Rectal smooth muscle tissue (tissue), 1 donor: ENCODE results near the gene DGKI.

Experiments
- H3K27ac ChIP-seq: one replicate; pipeline ENCODE4 v1.7.0; 2013; ENCODE audit warnings: low read depth, low read length, inconsistent platforms
- H3K27me3 ChIP-seq: one replicate; pipeline ENCODE4 v1.7.0; 2013; ENCODE audit warnings: low read length; ENCODE audit not compliant: control insufficient read depth, insufficient read depth
- H3K36me3 ChIP-seq: one replicate; pipeline ENCODE4 v1.7.0; 2013; ENCODE audit warnings: low read length; ENCODE audit not compliant: control insufficient read depth, insufficient read depth
- H3K4me1 ChIP-seq: one replicate; pipeline ENCODE4 v1.7.0; 2013; ENCODE audit warnings: low read length; ENCODE audit not compliant: control insufficient read depth, insufficient read depth
- H3K4me3 ChIP-seq: one replicate; pipeline ENCODE4 v1.7.0; 2013; ENCODE audit warnings: low read length
- H3K9ac ChIP-seq: one replicate; pipeline ENCODE4 v1.7.0; 2013; ENCODE audit warnings: low read length

DGKI gene

DNA sequence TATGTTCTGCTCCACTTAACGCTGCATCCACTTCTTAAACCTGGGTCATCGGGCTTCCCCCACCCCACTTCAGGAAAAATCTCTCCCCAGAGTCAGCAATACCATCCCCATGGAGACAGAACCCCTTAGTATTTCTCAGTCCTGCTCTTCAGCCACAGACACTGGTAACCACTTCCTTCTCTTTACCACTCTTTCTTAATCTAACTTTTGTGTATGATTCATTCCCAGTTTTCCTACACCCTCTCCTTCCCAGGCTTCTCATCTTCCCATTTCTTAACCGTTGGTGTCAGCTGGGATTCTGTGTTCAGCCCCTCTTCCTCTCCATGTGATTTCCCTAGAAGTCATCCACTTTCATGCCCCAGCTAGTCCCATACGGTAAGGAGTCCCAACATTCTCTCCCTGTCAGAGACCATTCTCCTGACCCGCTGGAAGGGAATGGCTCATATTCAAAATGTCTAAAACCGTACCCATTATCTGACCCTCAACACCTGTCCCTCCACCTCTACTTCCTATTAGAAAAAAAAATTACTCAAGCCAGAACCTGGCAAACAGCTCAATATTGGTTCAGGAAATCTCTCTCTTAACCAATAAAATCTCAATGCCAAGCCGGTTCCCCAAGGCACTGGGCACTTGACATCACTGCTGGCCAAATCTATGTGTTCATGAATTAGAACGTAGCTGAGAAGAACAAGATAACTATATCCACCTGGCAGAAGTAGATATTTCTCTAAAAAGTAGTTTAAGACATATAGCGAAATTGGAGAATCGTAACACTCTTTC, 89.4 kb downstream of the DGKI start:
- Histone ChIP-seq H3K9ac (no peak overlapping the region), H3K4me3 (no peak overlapping the region), H3K27ac (no peak overlapping the region), H3K27me3 (no peaks in the 10 kb centered on the region), H3K36me3 (no peaks in the 10 kb centered on the region), H3K4me1 (no peaks in the 10 kb centered on the region)

DNA sequence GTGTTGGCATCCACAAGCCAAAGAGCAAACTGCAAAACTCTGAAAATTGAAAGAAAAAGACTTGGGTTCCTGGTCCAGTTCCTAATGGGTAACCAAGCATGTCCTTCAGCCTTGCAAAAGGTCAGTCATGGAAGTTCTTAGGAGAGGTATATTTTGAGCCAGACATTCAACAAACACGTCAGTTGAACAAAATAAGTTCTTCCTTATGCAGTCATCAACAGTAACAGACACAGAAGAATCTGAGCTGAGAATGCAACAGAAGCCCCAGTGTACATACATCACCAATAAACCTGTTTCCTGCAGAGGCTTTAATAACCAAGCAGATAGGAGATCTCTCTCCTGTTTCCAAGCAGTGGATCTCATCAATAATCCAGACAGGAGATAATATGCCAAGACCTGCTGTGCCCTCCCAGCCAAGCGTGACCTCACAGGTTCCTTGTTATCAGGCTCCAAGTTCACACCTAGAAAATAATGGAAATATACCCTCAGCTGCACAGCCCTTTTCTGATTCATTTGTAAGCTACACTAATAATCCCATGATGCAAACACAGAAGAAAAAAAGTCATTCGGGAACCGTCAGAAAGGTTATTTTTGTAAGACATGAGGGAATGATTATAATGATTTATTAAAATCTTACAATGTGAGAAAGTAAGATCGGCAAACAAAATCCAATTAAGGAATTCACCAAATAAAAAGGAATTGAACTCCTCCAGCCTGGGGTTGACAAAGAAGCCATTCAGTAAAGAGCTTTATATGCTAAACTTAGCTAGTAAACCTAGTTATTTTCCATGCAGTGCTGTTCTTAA, 90.7 kb downstream of the DGKI start:
- no peak overlapping the region for H3K9ac ChIP-seq
- H3K27me3 ChIP-seq, result no peaks in the 10 kb centered on the region
- H3K4me1 ChIP-seq, result no peaks in the 10 kb centered on the region
- H3K4me3 ChIP-seq, result no peak overlapping the region
- no peaks in the 10 kb centered on the region for H3K36me3 ChIP-seq
- H3K27ac ChIP-seq, result no peak overlapping the region

DNA sequence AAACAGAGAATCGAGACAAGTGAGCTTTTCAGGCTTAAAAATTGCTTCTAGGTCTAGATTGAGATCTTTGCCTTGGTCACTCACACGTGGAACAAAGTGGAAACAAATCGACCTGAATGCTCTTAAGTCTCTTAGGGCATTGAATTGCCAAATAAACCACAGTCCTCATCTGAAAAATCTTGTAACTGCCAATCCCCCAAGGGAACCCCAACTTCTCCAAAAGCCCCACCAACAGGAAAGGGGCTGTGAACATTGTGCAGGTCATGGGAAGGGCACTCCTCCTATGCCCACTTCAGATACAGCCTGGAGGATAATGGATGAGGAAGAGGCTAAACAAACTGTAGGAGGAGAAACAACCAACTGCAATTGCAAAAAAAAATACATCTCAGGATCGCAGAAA, 91.3 kb downstream of the DGKI start:
- Histone ChIP-seq H3K36me3 (no peaks in the 10 kb centered on the region), H3K4me3 (no peak overlapping the region), H3K4me1 (no peaks in the 10 kb centered on the region), H3K27me3 (no peaks in the 10 kb centered on the region), H3K9ac (no peak overlapping the region), H3K27ac (no peak overlapping the region)

GRCh38 chr7:137753948-137754851, 92.6 kb downstream of the DGKI start:
- no peak overlapping the region for H3K4me3 ChIP-seq
- H3K27ac ChIP-seq, result no peak overlapping the region
- H3K27me3 ChIP-seq, result no peaks in the 10 kb centered on the region
- no peaks in the 10 kb centered on the region for H3K36me3 ChIP-seq
- no peak overlapping the region for H3K9ac ChIP-seq
- no peaks in the 10 kb centered on the region for H3K4me1 ChIP-seq

DNA sequence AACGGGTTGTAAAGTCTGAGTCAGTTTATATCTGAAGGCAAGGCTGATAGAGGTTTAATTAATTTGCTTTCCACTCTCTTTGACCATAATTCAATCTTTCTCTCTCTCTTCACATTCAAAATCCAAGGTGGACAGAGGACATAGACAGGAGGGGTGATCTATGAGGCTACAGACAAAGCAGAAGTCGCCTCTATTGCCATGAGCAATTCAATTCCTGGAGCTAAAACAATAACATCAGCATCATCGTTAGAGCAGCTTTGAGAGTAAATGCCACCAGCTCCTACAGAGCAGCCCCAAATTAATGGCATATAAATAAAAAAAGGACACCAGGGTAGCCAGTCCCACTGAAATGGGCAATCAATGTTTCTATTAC, 93.2 kb downstream of the DGKI start:
- no peak overlapping the region for H3K4me3 ChIP-seq
- no peaks in the 10 kb centered on the region for H3K36me3 ChIP-seq
- H3K27ac ChIP-seq, result no peak overlapping the region
- no peaks in the 10 kb centered on the region for H3K4me1 ChIP-seq
- H3K9ac ChIP-seq, result no peak overlapping the region
- H3K27me3 ChIP-seq, result no peaks in the 10 kb centered on the region

GRCh38 chr7:137753067-137753466, 93.7 kb downstream of the DGKI start:
- no peak overlapping the region for H3K27ac ChIP-seq
- H3K36me3 ChIP-seq, result no peaks in the 10 kb centered on the region
- no peaks in the 10 kb centered on the region for H3K4me1 ChIP-seq
- no peak overlapping the region for H3K4me3 ChIP-seq
- H3K9ac ChIP-seq, result no peak overlapping the region
- H3K27me3 ChIP-seq, result no peaks in the 10 kb centered on the region

- H3K36me3 ChIP-seq, result no peaks in the 10 kb centered on the region
- H3K4me3 ChIP-seq, result no peak overlapping the region
- H3K4me1 ChIP-seq, result no peaks in the 10 kb centered on the region
- no peaks in the 10 kb centered on the region for H3K27me3 ChIP-seq
- no peak overlapping the region for H3K27ac ChIP-seq
- H3K9ac ChIP-seq, result no peak overlapping the region
These were observed 95.3 kb downstream of the DGKI start for GRCh38 chr7:137751361-137752009.

DNA sequence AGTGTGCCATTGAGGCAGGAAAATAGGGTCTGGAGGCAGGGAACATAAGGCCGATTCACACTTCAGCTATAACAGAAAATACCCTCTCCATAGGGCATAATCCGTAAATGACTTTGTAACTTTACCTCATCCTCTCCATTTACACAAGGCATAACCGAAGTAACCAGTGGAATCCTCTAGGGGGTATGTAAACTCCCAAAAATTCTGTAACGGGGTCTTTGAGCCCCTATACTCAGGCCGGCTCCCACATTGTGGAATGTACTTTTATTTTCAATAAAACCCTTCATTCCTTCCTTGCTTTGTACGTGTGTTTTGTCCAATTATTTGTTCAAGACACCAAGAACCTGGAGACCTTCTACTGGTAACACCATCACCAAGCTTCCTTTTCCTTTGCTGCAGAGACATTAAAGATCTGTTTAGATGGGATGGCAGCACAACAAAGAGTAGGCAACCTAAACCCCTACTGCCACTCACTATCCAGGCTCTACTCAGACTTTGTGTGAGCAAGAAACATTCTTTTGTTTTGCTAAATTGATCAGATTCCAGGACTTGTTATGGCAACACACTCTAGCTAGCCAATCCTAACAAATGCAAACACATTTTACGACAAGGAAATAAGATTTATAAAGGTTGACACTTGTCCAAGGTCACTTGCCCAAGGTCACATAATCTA, 99.3 kb downstream of the DGKI start:
- Histone ChIP-seq H3K4me1 (no peaks in the 10 kb centered on the region), H3K9ac (no peak overlapping the region), H3K27me3 (no peaks in the 10 kb centered on the region), H3K36me3 (no peaks in the 10 kb centered on the region), H3K27ac (no peak overlapping the region), H3K4me3 (no peak overlapping the region)

DNA sequence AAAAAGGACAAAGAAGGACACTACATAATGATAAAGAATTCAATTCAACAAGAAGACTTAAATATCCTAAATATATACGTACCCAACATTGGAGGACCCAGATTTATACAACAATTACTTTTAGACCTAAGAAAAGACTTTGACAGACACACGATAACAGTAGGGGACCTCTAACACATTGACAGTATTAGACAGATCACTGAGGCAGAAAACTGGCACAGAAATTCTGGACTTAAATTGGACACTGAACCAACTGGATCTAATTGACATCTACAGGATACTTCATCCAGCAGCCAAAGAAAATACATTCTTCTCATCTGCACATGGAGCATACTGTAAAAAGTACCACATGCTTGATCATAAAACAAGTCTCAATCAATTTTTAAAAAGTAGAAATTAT, 103.8 kb downstream of the DGKI start:
- no peaks in the 10 kb centered on the region for H3K27me3 ChIP-seq

DNA sequence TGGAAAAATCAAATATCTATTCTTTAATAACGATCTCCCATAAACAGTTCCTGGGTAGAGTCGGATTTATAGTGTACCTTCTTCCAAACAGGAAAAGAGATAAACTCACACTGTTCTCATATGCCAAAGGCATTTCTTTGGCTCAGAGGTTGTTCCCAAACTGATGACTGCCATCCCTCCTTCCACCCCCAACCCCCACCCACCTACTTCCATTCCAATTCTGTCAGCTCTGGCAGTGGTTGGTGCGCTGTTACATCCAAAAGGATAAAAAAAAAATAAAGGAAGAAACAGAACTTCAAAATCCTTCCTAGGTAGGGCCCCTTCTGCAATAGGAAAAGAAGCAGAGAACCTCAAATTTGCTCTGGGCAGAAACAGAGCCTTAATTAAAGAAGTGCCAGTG, 104.7 kb downstream of the DGKI start:
- Histone ChIP-seq H3K9ac (no peak overlapping the region), H3K36me3 (no peaks in the 10 kb centered on the region), H3K4me1 (no peaks in the 10 kb centered on the region), H3K27ac (no peak overlapping the region), H3K27me3 (no peaks in the 10 kb centered on the region), H3K4me3 (no peak overlapping the region)

More for the DNA sequence above, 103.8 kb downstream of the DGKI start:
- no peak overlapping the region for H3K27ac ChIP-seq
- H3K4me3 ChIP-seq, result no peak overlapping the region
- no peaks in the 10 kb centered on the region for H3K4me1 ChIP-seq
- no peaks in the 10 kb centered on the region for H3K36me3 ChIP-seq
- H3K9ac ChIP-seq, result no peak overlapping the region

DNA sequence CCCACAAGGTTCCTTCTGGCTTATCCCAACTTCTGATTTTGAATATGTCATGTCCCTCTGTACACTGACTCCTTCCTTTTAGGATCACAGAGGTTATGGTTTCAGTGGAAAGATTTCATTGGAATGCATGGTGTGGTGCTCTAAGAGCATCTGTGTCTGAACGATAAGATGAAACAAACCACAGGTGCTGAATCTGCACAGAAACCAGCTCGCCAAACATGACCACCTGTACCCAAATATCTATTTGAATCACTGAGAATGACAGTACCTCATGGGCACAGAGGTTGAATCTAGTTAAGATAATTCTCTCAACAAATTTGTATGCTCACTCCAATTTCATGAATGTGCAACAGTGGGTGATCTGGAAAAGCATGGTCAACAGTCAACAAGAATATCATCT, 105.3 kb downstream of the DGKI start:
- no peaks in the 10 kb centered on the region for H3K4me1 ChIP-seq
- no peak overlapping the region for H3K27ac ChIP-seq
- no peaks in the 10 kb centered on the region for H3K36me3 ChIP-seq
- H3K4me3 ChIP-seq, result no peak overlapping the region
- H3K9ac ChIP-seq, result no peak overlapping the region
- H3K27me3 ChIP-seq, result no peaks in the 10 kb centered on the region
